Smooth muscle cell (in vitro differentiated cells): Measurements from ENCODE around the gene CDK8. TPM values are rescaled to one million over a fixed set of nuclear protein-coding genes. Genes with fewer than 3 reads are reported as not detected.
A peak's percentile ranks its signal among the peaks of the same experiment; 100 is the strongest.

Experiments used
- DNase-seq: peaks from one replicate; lab custom pipeline; 2025; ENCODE audit not compliant: unreplicated experiment; lab: John Stamatoyannopoulos, UW
- H2AFZ ChIP-seq: fragments of 200-600 bp; sonication (generic); 2 replicates; pipeline ENCODE4 v1.6.0; 2016; ENCODE audit warnings: antibody characterized with exemption, low read depth, mild to moderate bottlenecking
- H3F3A ChIP-seq: fragments of 200-600 bp; sonication (generic); 2 replicates; pipeline ENCODE4 v1.6.0; 2017; ENCODE audit warnings: antibody characterized with exemption, low read depth
- H3K27ac ChIP-seq: fragments of 200-600 bp; sonication (generic); 2 replicates; pipeline ENCODE4 v1.5.1; 2016; ENCODE audit warnings: low read depth, mild to moderate bottlenecking
- H3K27me3 ChIP-seq: fragments of 200-600 bp; sonication (generic); 2 replicates; pipeline ENCODE4 v1.6.1; 2016; ENCODE audit warnings: low read depth, mild to moderate bottlenecking
- H3K36me3 ChIP-seq: fragments of 200-600 bp; sonication (generic); 2 replicates; pipeline ENCODE4 v1.5.1; 2016; ENCODE audit warnings: low read depth
- H3K4me1 ChIP-seq: fragments of 200-600 bp; sonication (generic); 2 replicates; pipeline ENCODE4 v1.5.1; 2016; ENCODE audit warnings: low read depth
- H3K4me2 ChIP-seq: fragments of 200-600 bp; sonication (generic); 2 replicates; pipeline ENCODE4 v1.6.0; 2016; ENCODE audit warnings: mild to moderate bottlenecking
- H3K4me3 ChIP-seq: fragments of 200-600 bp; sonication (generic); 2 replicates; pipeline ENCODE4 v1.5.1; 2016; ENCODE audit warnings: mild to moderate bottlenecking
- H3K79me2 ChIP-seq: fragments of 200-600 bp; sonication (generic); 2 replicates; pipeline ENCODE4 v1.6.0; 2016; ENCODE audit warnings: low read depth, mild to moderate bottlenecking
- H3K9ac ChIP-seq: fragments of 200-600 bp; sonication (generic); 2 replicates; pipeline ENCODE4 v1.6.0; 2016; ENCODE audit warnings: low read depth
- H3K9me3 ChIP-seq: fragments of 200-600 bp; sonication (generic); replicated peaks from 2 replicates; pipeline ENCODE4 v1.5.1; 2016; ENCODE audit warnings: low read depth
- H4K20me1 ChIP-seq: fragments of 200-600 bp; sonication (generic); 2 replicates; pipeline ENCODE4 v1.6.0; 2016; ENCODE audit warnings: low read depth
- CTCF ChIP-seq: fragments of 200-600 bp; sonication (generic); IDR thresholded peaks from 2 replicates; pipeline ENCODE4 v1.5.1; 2017; ENCODE audit warnings: borderline replicate concordance, mild to moderate bottlenecking, antibody characterized with exemption; ENCODE audit not compliant: insufficient read depth, poor library complexity, severe bottlenecking
- WGBS: methylation state at CpG from one replicate; pipeline ENCODE4 v1.1.7; 2016; ENCODE audit warnings: low lambda C conversion rate; 5-methylcytosine and 5-hydroxymethylcytosine counted together
- polyA plus RNA-seq: library from polyadenylated mRNA; unstranded; fragments of >200 nt; fragmentation: Nextera tagmentation; extraction: Ambion mirVana; gene quantifications from 2 replicates; pipeline ENCODE4 v1.2.1, GENCODE V29; 2016
- total RNA-seq: library from RNA; depleted of rRNA; stranded (reverse); fragments of >200 nt; gene quantifications from 2 replicates; pipeline ENCODE4 v1.2.3, GENCODE V29; 2014

Gene CDK8
- total and polyA plus RNA-seq, 2 experiments from 2014 or later, result 12.6 to 45.4 TPM

- Histone ChIP-seq H3K36me3 (no peaks in the 10 kb centered on the region), H2AFZ (no peak overlapping the region), H3K27me3 (no peaks in the 10 kb centered on the region), H3K4me2 (no peak overlapping the region), H3K9me3 (peaks cover 17% of the 10 kb centered on the region), H3K9ac (no peak overlapping the region), H3K27ac (no peak overlapping the region), H3K79me2 (no peaks in the 10 kb centered on the region), H3K4me1 (peaks cover 5% of the 10 kb centered on the region), H3K4me3 (no peak overlapping the region), H4K20me1 (no peaks in the 10 kb centered on the region), H3F3A (no peaks in the 10 kb centered on the region)
- WGBS, result 55% methylated on average over 3 of the region's 3 CpGs
- TF ChIP-seq CTCF, result no peak
- no peak for DNase-seq
These were observed 186.2 kb downstream of the CDK8 start for GRCh38 chr13:26440111-26440510.

GRCh38 chr13:26441476-26441875 is 187.5 kb downstream of the CDK8 start:
- H3K27ac ChIP-seq, result no peak overlapping the region
- no peaks in the 10 kb centered on the region for H3F3A ChIP-seq
- H3K4me3 ChIP-seq, result no peak overlapping the region
- H3K27me3 ChIP-seq, result no peaks in the 10 kb centered on the region
- no peak overlapping the region for H2AFZ ChIP-seq
- H3K79me2 ChIP-seq, result no peaks in the 10 kb centered on the region
- peaks cover 12% of the 10 kb centered on the region for H3K9me3 ChIP-seq
- no peak overlapping the region for H3K9ac ChIP-seq
- no peaks in the 10 kb centered on the region for H4K20me1 ChIP-seq
- 93% methylated on average over 8 of the region's 8 CpGs for WGBS
- H3K4me1 ChIP-seq, result peaks cover 5% of the 10 kb centered on the region
- DNase-seq, result no peak
- no peak for TF ChIP-seq CTCF
- no peak overlapping the region for H3K4me2 ChIP-seq
- no peaks in the 10 kb centered on the region for H3K36me3 ChIP-seq

GRCh38 chr13:26442541-26442940 is 188.6 kb downstream of the CDK8 start:
- TF ChIP-seq CTCF, result no peak
- H3K4me2 ChIP-seq, result peak overlapping the region; percentile 22
- peak overlapping the region; percentile 91 for H3K27ac ChIP-seq
- H3K9ac ChIP-seq, result peak overlapping the region; percentile 41
- H3K4me3 ChIP-seq, result no peak overlapping the region
- H3K79me2 ChIP-seq, result no peaks in the 10 kb centered on the region
- H3K9me3 ChIP-seq, result peaks cover 6% of the 10 kb centered on the region
- H3K36me3 ChIP-seq, result no peaks in the 10 kb centered on the region
- H3F3A ChIP-seq, result no peaks in the 10 kb centered on the region
- H4K20me1 ChIP-seq, result no peaks in the 10 kb centered on the region
- H3K4me1 ChIP-seq, result peaks cover 5% of the 10 kb centered on the region
- no peak overlapping the region for H2AFZ ChIP-seq
- DNase-seq, result no peak
- 0% methylated on average over 1 of the region's 1 CpG for WGBS
- H3K27me3 ChIP-seq, result no peaks in the 10 kb centered on the region

- Histone ChIP-seq H3K27me3 (no peaks in the 10 kb centered on the region), H3K9ac (no peak overlapping the region), H3F3A (no peaks in the 10 kb centered on the region), H3K4me2 (peak overlapping the region; percentile 32), H4K20me1 (no peaks in the 10 kb centered on the region), H3K79me2 (no peaks in the 10 kb centered on the region), H3K4me1 (peaks cover 5% of the 10 kb centered on the region), H3K4me3 (no peak overlapping the region), H2AFZ (peak overlapping the region; percentile 7), H3K27ac (no peak overlapping the region), H3K36me3 (no peaks in the 10 kb centered on the region), H3K9me3 (no peaks in the 10 kb centered on the region)
- no peak for TF ChIP-seq CTCF
- DNase-seq, result no peak
- WGBS, result 26% methylated on average over 3 of the region's 3 CpGs
These were observed 191.2 kb downstream of the CDK8 start for GRCh38 chr13:26445092-26445491.
